Thyroid gland (tissue), 4 donors: ENCODE results near the gene ASB10. TPM values are rescaled to one million over a fixed set of nuclear protein-coding genes. Genes with fewer than 3 reads are reported as not detected.

Experiments used
- DNase-seq, 2 donors: peaks; one replicate each; pipeline ENCODE4 v3.0.0-alpha.2; 2019
- H3K27ac ChIP-seq, 3 donors: fragments of 200-600 bp; sonication (generic); 1 replicate in 2 of 3; 2 replicates in 1 of 3; pipeline ENCODE4 v1.5.1; 2016 to 2019; ENCODE audit warnings: mild to moderate bottlenecking in 1 of 3, moderate library complexity in 1 of 3
- H3K27me3 ChIP-seq: fragments of 200-600 bp; sonication (generic); one replicate; pipeline ENCODE4 v1.5.1; 2019
- H3K36me3 ChIP-seq, 2 donors: fragments of 200-600 bp; sonication (generic); one replicate each; pipeline ENCODE4 v1.5.1; 2016 to 2019
- H3K4me1 ChIP-seq, 2 donors: fragments of 200-600 bp; sonication (generic); one replicate each; pipeline ENCODE4 v1.5.1; 2017 to 2019
- H3K4me3 ChIP-seq, 3 donors: fragments of 200-600 bp; sonication (generic); replicated peaks in 1 of 3; 1 replicate in 2 of 3; 2 replicates in 1 of 3; pipeline ENCODE4 v1.5.1; 2016; ENCODE audit warnings: mild to moderate bottlenecking in 1 of 3
- H3K9me3 ChIP-seq: fragments of 200-600 bp; sonication (generic); one replicate; pipeline ENCODE4 v1.5.1; 2017
- POLR2A ChIP-seq, 2 donors: fragments of 450-650 bp; IDR thresholded peaks; one replicate each; pipeline ENCODE4 v1.6.1; 2017; ENCODE audit warnings: antibody characterized with exemption in 2 of 2, mild to moderate bottlenecking in 2 of 2, moderate library complexity in 1 of 2
- WGBS, 2 donors: methylation state at CpG; one replicate each; pipeline ENCODE4 v1.1.5; 2017; 5-methylcytosine and 5-hydroxymethylcytosine counted together
- intact Hi-C: fragments of 100-400 bp; cut with DNase I; formaldehyde crosslinking; loops from one replicate; pipeline ENCODE4 v1.15.1; 2023
- total RNA-seq, 4 donors: library from RNA; depleted of rRNA; stranded (reverse); fragments of >200 nt; gene quantifications; one replicate each; pipeline ENCODE4 v1.2.3, GENCODE V29; 2016
- TF ChIP-seq, protein P1 (sequence below), 6 experiments: fragments of 200-600 bp in 3 of 6; fragments of 450-650 bp in 3 of 6; sonication (generic) in 3 of 6; IDR thresholded peaks; one replicate each; pipeline ENCODE4 v1.5.1; 2016 to 2019; ENCODE audit warnings: antibody characterized with exemption in 6 of 6, mild to moderate bottlenecking in 2 of 6, inconsistent platforms in 1 of 6, moderate library complexity in 1 of 6

ASB10 gene
- total RNA-seq, 4 donors from 2014 or later, result not detected

DNA sequence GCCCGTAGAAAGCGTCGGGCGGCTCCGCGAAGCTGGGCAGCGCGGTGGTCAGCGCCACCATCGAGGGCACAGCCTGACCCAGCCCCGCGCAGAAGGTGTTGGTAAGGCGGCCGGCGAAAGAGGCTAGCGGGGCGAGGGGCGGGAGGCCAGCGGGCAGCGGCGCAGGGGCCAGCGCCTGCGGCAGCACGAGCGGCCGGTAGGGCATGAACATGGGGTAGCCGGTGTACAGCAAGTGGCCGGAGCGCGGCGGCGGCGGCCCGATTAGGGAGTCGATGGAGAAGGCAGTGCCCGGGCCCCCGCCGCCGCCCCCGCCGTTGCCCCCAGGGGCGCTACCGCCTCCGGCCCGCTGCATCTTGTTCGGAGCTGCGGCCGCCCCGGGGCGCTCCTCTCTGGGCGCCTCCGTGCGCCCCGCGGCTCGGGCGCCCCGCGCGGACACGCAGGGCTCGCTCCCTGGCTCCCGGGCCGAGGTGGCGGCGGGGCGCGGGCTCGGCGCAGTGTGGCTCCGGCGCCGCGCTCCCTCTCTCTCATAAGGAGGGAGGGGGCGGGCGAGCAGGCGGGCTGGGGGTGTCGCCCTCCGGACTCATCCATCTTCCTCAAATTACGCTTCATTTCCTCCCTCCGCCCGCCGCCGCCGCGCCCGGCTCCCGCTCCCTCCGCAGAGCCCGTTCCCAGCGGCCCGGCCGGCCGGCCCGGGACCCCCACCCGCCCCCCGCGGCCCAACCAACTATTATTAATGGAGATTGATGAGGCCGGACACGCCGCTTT is 19.7 kb downstream of the ASB10 start, which contains the start of gene GBX1:
GBX1 (minus strand) TSS at position 498 of the 765 bp plus-strand sequence; CDS start at position 352, 146 bp downstream.
- no peaks in the 10 kb centered on the region for H3K36me3 ChIP-seq
- no peak for TF ChIP-seq POLR2A (IDR thresholded peaks at IDR 0.05)
- TF ChIP-seq, protein P1, sequence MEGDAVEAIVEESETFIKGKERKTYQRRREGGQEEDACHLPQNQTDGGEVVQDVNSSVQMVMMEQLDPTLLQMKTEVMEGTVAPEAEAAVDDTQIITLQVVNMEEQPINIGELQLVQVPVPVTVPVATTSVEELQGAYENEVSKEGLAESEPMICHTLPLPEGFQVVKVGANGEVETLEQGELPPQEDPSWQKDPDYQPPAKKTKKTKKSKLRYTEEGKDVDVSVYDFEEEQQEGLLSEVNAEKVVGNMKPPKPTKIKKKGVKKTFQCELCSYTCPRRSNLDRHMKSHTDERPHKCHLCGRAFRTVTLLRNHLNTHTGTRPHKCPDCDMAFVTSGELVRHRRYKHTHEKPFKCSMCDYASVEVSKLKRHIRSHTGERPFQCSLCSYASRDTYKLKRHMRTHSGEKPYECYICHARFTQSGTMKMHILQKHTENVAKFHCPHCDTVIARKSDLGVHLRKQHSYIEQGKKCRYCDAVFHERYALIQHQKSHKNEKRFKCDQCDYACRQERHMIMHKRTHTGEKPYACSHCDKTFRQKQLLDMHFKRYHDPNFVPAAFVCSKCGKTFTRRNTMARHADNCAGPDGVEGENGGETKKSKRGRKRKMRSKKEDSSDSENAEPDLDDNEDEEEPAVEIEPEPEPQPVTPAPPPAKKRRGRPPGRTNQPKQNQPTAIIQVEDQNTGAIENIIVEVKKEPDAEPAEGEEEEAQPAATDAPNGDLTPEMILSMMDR (IDR thresholded peaks at IDR 0.05), result peak in 1 of 6 experiments; percentile 15
- H3K4me1 ChIP-seq, result peaks cover 5 to 20% of the 10 kb centered on the region in 2 donors
- no peak within 1 kb of the TSS for H3K27ac ChIP-seq
- 1 to 2% methylated on average over 16 to 35 of the region's 101 CpGs for WGBS, 2 donors
- no peaks in the 10 kb centered on the region for H3K27me3 ChIP-seq
- intact Hi-C loops, result no loop called here
- no peaks in the 10 kb centered on the region for H3K9me3 ChIP-seq
- peak in 1 of 2 donors; percentile 10 for DNase-seq
- H3K4me3 ChIP-seq, result peak within 1 kb of the TSS in 1 of 3 donors; percentile 22

DNA sequence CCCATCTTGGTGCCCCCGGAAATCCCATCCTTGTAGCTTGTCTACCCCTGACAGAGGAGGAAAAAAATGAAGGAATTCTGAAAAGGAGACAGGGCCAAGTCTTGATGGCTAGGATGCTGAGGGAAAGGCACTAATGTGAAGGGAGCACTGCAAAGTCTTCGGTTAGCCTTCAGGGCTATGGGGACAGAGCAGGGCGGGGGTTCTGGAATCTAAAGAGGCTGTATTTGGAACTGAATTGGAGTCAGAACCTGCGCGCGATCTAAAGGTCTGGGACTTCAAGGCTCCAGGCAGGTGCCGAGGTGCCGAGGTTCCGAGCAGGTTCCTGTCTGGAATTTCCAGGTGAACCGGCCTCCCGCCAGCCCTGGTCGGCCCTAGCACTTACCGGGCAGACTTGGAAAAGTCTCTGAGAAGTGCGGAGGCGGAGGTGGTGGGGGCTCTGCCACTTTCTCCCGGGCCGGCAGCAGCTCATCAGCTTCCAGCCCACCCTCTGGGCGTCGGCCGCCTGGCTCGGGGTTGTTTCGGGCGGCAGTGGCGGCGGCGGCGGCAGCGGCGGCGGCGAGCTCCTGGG is 20.3 kb downstream of the ASB10 start:
- no peak for TF ChIP-seq POLR2A (IDR thresholded peaks at IDR 0.05)
- TF ChIP-seq, protein P1 (IDR thresholded peaks at IDR 0.05), result no peak
- WGBS, 2 donors, result 12 to 19% methylated on average over 19 to 31 of the region's 31 CpGs
- Histone ChIP-seq H3K27me3 (no peaks in the 10 kb centered on the region), H3K36me3 (no peaks in the 10 kb centered on the region), H3K27ac (no peak overlapping the region), H3K4me1 (peaks cover 5 to 20% of the 10 kb centered on the region in 2 donors), H3K4me3 (peak overlapping the region in 1 of 3 donors; percentile 22), H3K9me3 (no peaks in the 10 kb centered on the region)
- intact Hi-C loops, result no loop called here
- DNase-seq, result no peak

DNA sequence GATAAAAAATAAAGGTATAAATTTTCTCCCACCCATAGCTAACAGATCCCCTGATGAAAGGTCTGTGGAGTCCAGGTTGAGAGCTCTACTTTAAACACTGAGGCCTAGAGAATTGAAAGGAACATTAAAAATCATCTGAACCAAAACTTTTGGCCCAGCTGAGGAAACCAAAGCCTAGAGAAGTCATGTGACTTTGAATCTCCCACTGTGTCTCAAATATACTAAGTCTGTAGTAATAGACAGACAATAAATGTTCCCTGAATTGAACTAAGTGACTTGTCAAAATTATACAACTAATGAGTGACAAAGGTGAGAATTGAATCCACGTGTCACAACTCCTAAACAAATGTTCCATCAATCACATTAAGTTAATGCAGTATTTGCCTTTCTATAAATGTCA is 25.3 kb downstream of the ASB10 start:
- H3K36me3 ChIP-seq, result no peaks in the 10 kb centered on the region
- no peak for DNase-seq
- H3K27me3 ChIP-seq, result no peaks in the 10 kb centered on the region
- TF ChIP-seq POLR2A (IDR thresholded peaks at IDR 0.05), result no peak
- TF ChIP-seq, protein P1 (IDR thresholded peaks at IDR 0.05), result no peak
- no peak overlapping the region for H3K4me3 ChIP-seq
- H3K27ac ChIP-seq, result no peak overlapping the region
- H3K9me3 ChIP-seq, result no peaks in the 10 kb centered on the region
- WGBS, 2 donors, result 91 to 94% methylated on average over 1 of the region's 1 CpG
- H3K4me1 ChIP-seq, result peaks cover under 1 to 3% of the 10 kb centered on the region in 2 donors
- intact Hi-C loops, result no loop called here

DNA sequence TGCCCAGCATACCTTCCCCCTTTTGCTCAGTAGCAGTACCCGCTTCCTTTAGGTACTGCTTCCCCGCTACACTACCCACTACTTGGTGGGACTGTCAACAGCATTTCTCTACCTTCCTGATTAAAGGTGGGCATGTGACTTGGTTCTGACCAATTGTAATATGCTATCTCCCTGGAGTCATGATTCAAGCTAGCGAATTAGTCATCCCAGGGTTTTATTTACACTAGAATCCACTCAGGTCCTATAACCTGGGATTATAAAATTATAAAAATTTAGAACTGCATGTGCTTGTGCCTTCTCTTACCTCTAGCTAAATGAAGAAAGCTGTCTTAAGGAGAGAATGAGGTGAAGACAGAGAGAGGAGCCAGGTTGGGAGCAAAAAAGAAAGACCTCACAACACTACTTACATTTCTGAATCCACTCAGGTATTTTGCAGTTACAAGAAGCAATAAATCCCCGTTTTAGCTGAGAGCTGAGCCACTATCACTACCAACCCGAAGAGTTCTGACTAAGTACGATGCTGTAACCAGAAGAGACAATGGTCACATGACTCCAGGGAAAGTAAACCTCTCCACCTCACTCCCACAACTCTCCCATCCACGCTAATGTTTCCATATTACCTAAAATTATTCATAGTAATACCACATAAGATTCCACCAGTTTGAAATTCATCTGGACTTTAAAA is 29.3 kb downstream of the ASB10 start:
- TF ChIP-seq, protein P1 (IDR thresholded peaks at IDR 0.05), result no peak
- TF ChIP-seq POLR2A (IDR thresholded peaks at IDR 0.05), result no peak
- no peak for DNase-seq
- intact Hi-C loops, result no loop called here
- Histone ChIP-seq H3K9me3 (no peaks in the 10 kb centered on the region), H3K27ac (no peak overlapping the region), H3K27me3 (no peaks in the 10 kb centered on the region), H3K36me3 (no peaks in the 10 kb centered on the region), H3K4me1 (no peaks in the 10 kb centered on the region), H3K4me3 (no peak overlapping the region)
- WGBS, 2 donors, result 76 to 80% methylated on average over 7 of the region's 7 CpGs
